GM19397 (cell line): ENCODE measurements around the gene GPR153.
A peak's percentile ranks its signal among the peaks of the same experiment; 100 is the strongest.

Experiments
- ATAC-seq: cut with Tn5 transposase; IDR thresholded peaks from one replicate; pipeline ENCODE4 v1.9.1; 2021; ENCODE audit warnings: mild to moderate bottlenecking, moderate library complexity; ENCODE audit not compliant: unreplicated experiment

Gene GPR153

GRCh38 chr1:6207075-6207885, 53.6 kb downstream of the GPR153 start:
- ATAC-seq = no peak

DNA sequence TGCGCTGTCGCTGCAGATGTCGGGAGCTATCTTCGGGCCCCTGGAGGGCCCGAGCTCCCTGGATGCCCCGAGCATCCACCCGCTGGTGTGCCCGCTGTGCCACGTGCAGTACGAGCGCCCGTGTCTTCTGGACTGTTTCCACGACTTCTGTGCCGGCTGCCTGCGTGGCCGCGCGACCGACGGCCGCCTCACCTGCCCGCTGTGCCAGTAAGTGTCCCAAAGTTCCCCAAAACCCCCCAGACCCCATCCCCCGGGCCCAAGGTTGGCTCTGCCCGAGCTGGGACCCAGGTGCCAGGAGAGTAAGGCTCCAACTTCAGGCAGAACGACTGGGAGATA, 54.4 kb downstream of the GPR153 start:
- no peak for ATAC-seq

GRCh38 chr1:6205849-6206519, 54.9 kb downstream of the GPR153 start, which contains the start of gene RNF207:
Gene RNF207, plus strand, starts transcription at chr1:6206119. Its CDS starts 417 bp downstream, at chr1:6206536.
- ATAC-seq = peak; percentile 46

DNA sequence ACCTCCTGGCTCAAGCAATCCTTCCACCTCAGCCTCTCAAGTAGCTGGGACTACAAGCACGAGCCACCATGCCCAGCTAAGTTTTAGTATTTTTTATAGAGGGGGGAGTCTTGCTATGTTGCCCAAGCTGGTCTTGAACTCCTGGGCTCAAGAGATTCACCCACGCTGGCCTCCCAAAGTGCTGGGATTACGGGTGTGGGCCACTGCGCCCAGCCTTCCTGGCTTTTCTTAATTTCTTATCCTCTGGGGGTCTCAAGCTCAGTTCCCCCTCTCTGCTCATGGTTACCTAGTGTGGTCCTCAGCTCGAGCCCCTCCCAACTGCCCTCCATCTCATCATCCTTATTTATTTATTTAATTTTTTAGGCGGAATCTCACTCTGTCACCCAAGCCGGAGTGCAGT, 58.6 kb downstream of the GPR153 start:
- ATAC-seq = no peak

GRCh38 chr1:6200188-6200809, 60.6 kb downstream of the GPR153 start:
- ATAC-seq = no peak

GRCh38 chr1:6199298-6200187, 61.4 kb downstream of the GPR153 start, which contains the start of gene RPL22:
Gene RPL22, minus strand, starts transcription at chr1:6199595. Its CDS starts 22 bp downstream, at chr1:6199573.
- peak; percentile 91 for ATAC-seq

- peak; percentile 24 for ATAC-seq
These were observed 62.1 kb downstream of the GPR153 start for GRCh38 chr1:6198646-6199297.

GRCh38 chr1:6197746-6198427, 63.0 kb downstream of the GPR153 start:
- ATAC-seq = no peak
